Parathyroid adenoma (tissue), 2 donors: Measurements from ENCODE around the gene HPCAL4.

ENCODE experiments used
- H2AFZ ChIP-seq: fragments of 300-600 bp; sonication (generic); one replicate; pipeline ENCODE4 v1.7.0; 2017; ENCODE audit warnings: antibody characterized with exemption, mild to moderate bottlenecking
- H3K27ac ChIP-seq: fragments of 300-600 bp; sonication (generic); one replicate; pipeline ENCODE4 v1.7.0; 2017
- H3K27me3 ChIP-seq: fragments of 300-600 bp; sonication (generic); one replicate; pipeline ENCODE4 v1.7.0; 2017; ENCODE audit warnings: low read length; ENCODE audit not compliant: control insufficient read depth, insufficient read depth
- H3K36me3 ChIP-seq: fragments of 300-600 bp; sonication (generic); one replicate; pipeline ENCODE4 v1.7.0; 2017; ENCODE audit warnings: low read length; ENCODE audit not compliant: control insufficient read depth, insufficient read depth
- H3K4me1 ChIP-seq: fragments of 300-600 bp; sonication (generic); one replicate; pipeline ENCODE4 v1.7.0; 2017; ENCODE audit warnings: control low read depth
- H3K4me2 ChIP-seq: fragments of 300-600 bp; sonication (generic); one replicate; pipeline ENCODE4 v1.7.0; 2017; ENCODE audit warnings: low read length
- H3K4me3 ChIP-seq: fragments of 300-600 bp; sonication (generic); one replicate; pipeline ENCODE4 v1.7.0; 2017; ENCODE audit warnings: low read depth, low read length
- H3K79me2 ChIP-seq: fragments of 300-600 bp; sonication (generic); one replicate; pipeline ENCODE4 v1.7.0; 2017; ENCODE audit warnings: control low read depth
- H3K9ac ChIP-seq: fragments of 300-600 bp; sonication (generic); one replicate; pipeline ENCODE4 v1.7.0; 2017; ENCODE audit warnings: mild to moderate bottlenecking
- H3K9me3 ChIP-seq: fragments of 300-600 bp; sonication (generic); one replicate; pipeline ENCODE4 v1.7.0; 2017; ENCODE audit warnings: low read length; ENCODE audit not compliant: control insufficient read depth
- CTCF ChIP-seq: fragments of 300-600 bp; sonication (generic); IDR thresholded peaks from one replicate; pipeline ENCODE4 v1.7.0; 2017; ENCODE audit warnings: antibody characterized with exemption, mild to moderate bottlenecking
- donor health status: primary hyperparathyroidism.

The HPCAL4 gene

GRCh38 chr1:39684313-39684664 lies 6.9 kb downstream of the HPCAL4 start:
- Histone ChIP-seq H3K9me3 (no peaks in the 10 kb centered on the region), H3K4me3 (no peak overlapping the region), H3K4me1 (no peaks in the 10 kb centered on the region), H3K9ac (no peak overlapping the region), H3K36me3 (no peaks in the 10 kb centered on the region), H3K4me2 (no peak overlapping the region), H3K79me2 (no peaks in the 10 kb centered on the region), H3K27ac (no peak overlapping the region), H2AFZ (no peak overlapping the region), H3K27me3 (no peaks in the 10 kb centered on the region)
- TF ChIP-seq CTCF, result no peak

GRCh38 chr1:39683591-39684312 lies 7.5 kb downstream of the HPCAL4 start:
- no peak overlapping the region for H3K27ac ChIP-seq

GRCh38 chr1:39681999-39682398 lies 9.2 kb downstream of the HPCAL4 start:
- TF ChIP-seq CTCF, result no peak
- H3K4me3 ChIP-seq, result no peak overlapping the region
- H3K36me3 ChIP-seq, result no peaks in the 10 kb centered on the region
- H3K27ac ChIP-seq, result no peak overlapping the region
- no peaks in the 10 kb centered on the region for H3K4me1 ChIP-seq
- H3K9me3 ChIP-seq, result no peaks in the 10 kb centered on the region
- H3K9ac ChIP-seq, result no peak overlapping the region
- H2AFZ ChIP-seq, result no peak overlapping the region
- no peaks in the 10 kb centered on the region for H3K27me3 ChIP-seq
- no peaks in the 10 kb centered on the region for H3K79me2 ChIP-seq
- H3K4me2 ChIP-seq, result no peak overlapping the region

More at GRCh38 chr1:39683591-39684312, 7.5 kb downstream of the HPCAL4 start:
- Histone ChIP-seq H3K79me2 (no peaks in the 10 kb centered on the region), H3K9ac (no peak overlapping the region), H3K4me3 (no peak overlapping the region), H3K36me3 (no peaks in the 10 kb centered on the region), H2AFZ (no peak overlapping the region), H3K4me2 (no peak overlapping the region), H3K4me1 (no peaks in the 10 kb centered on the region), H3K27me3 (no peaks in the 10 kb centered on the region), H3K9me3 (no peaks in the 10 kb centered on the region)
- TF ChIP-seq CTCF, result no peak

- TF ChIP-seq CTCF, result no peak
Measured at GRCh38 chr1:39681294-39681693, 9.9 kb downstream of the HPCAL4 start.

GRCh38 chr1:39680751-39681150 lies 10.5 kb downstream of the HPCAL4 start:
- Histone ChIP-seq H3K27me3 (no peaks in the 10 kb centered on the region), H3K9me3 (no peaks in the 10 kb centered on the region), H3K79me2 (no peaks in the 10 kb centered on the region), H3K4me2 (no peak overlapping the region), H3K4me3 (no peak overlapping the region), H3K4me1 (no peaks in the 10 kb centered on the region), H3K27ac (no peak overlapping the region), H3K9ac (no peak overlapping the region), H2AFZ (no peak overlapping the region), H3K36me3 (no peaks in the 10 kb centered on the region)
- TF ChIP-seq CTCF, result no peak

More at GRCh38 chr1:39681294-39681693, 9.9 kb downstream of the HPCAL4 start:
- Histone ChIP-seq H3K4me2 (no peak overlapping the region), H3K36me3 (no peaks in the 10 kb centered on the region), H3K79me2 (no peaks in the 10 kb centered on the region), H3K4me1 (no peaks in the 10 kb centered on the region), H3K9me3 (no peaks in the 10 kb centered on the region), H2AFZ (no peak overlapping the region), H3K4me3 (no peak overlapping the region), H3K9ac (no peak overlapping the region), H3K27me3 (no peaks in the 10 kb centered on the region), H3K27ac (no peak overlapping the region)
